Right ventricle myocardium superior (tissue), 1 donor: ENCODE results near the gene INPP5A. TPM values are rescaled to one million over a fixed set of nuclear protein-coding genes. Genes with fewer than 3 reads are reported as not detected.

ENCODE experiments used
- ATAC-seq: fragments of 200-7000 bp; cut with Tn5 transposase; one replicate; pipeline ENCODE4 v1.9.1; 2020; ENCODE audit warnings: mild to moderate bottlenecking; ENCODE audit not compliant: poor library complexity
- DNase-seq: peaks from one replicate; pipeline ENCODE4 v3.0.0-alpha.2; 2020
- intact Hi-C: fragments of 100-400 bp; cut with DNase I; formaldehyde crosslinking; loops from one replicate; pipeline ENCODE4 v1.11.2; 2022
- total RNA-seq: library from RNA; stranded (reverse); fragmentation: NEBNext Ultra II Directional; extraction: Animal tissue kit (Norgen Biotek cat#: 25700); gene quantifications from one replicate; pipeline ENCODE4 v1.2.1, GENCODE V29; 2021
- donor health status: DM: no; HTN: yes; CAD: no; lungs with severe emphysema.

INPP5A gene
- total RNA-seq, 1 donor from 2014 or later = 99.1 TPM

- DNase-seq (no peak), ATAC-seq (no peak)
- intact Hi-C loops = loop anchor here (10.0 kb wide), 1 partner anchor 473 kb away; no protein-coding TSS in a partner anchor
These were observed 114.0 kb downstream of the INPP5A start for GRCh38 chr10:132651511-132652029.

GRCh38 chr10:132652446-132652845, 114.9 kb downstream of the INPP5A start:
- ATAC-seq (no peak), DNase-seq (no peak)
- intact Hi-C loops = loop anchor here (10.0 kb wide), 1 partner anchor 472 kb away; no protein-coding TSS in a partner anchor

- no peak for DNase-seq
- intact Hi-C loops = loop anchor here (10.0 kb wide), 1 partner anchor 472 kb away; no protein-coding TSS in a partner anchor
- ATAC-seq = no peak
These were observed 115.5 kb downstream of the INPP5A start for GRCh38 chr10:132652936-132653590.

GRCh38 chr10:132653721-132654120, 116.1 kb downstream of the INPP5A start:
- intact Hi-C loops = loop anchor here (10.0 kb wide), 1 partner anchor 471 kb away; no protein-coding TSS in a partner anchor
- ATAC-seq (no peak), DNase-seq (no peak)

GRCh38 chr10:132654121-132654571, 116.6 kb downstream of the INPP5A start:
- intact Hi-C loops = loop anchor here (10.0 kb wide), 1 partner anchor 471 kb away; no protein-coding TSS in a partner anchor
- ATAC-seq (no peak), DNase-seq (peak; percentile 28)

- DNase-seq = peak; percentile 73
- ATAC-seq = peak; percentile 47
- intact Hi-C loops = loop anchor here (5.0 to 10.0 kb wide), 2 partner anchors 182 to 470 kb away; no protein-coding TSS in a partner anchor
These were observed 117.4 kb downstream of the INPP5A start for GRCh38 chr10:132654708-132655661.

- ATAC-seq (no peak), DNase-seq (peak; percentile 18)
- intact Hi-C loops = loop anchor here (5.0 to 10.0 kb wide), 2 partner anchors 182 to 469 kb away; no protein-coding TSS in a partner anchor
These were observed 118.1 kb downstream of the INPP5A start for GRCh38 chr10:132655735-132656134.

GRCh38 chr10:132656283-132657126, 118.9 kb downstream of the INPP5A start:
- intact Hi-C loops = loop anchor here (5.0 to 10.0 kb wide), 2 partner anchors 181 to 468 kb away; no protein-coding TSS in a partner anchor
- DNase-seq (peak; percentile 22), ATAC-seq (no peak)

GRCh38 chr10:132657127-132657706, 119.6 kb downstream of the INPP5A start:
- DNase-seq = no peak
- no peak for ATAC-seq
- intact Hi-C loops = loop anchor here (5.0 to 10.0 kb wide), 2 partner anchors 180 to 468 kb away; no protein-coding TSS in a partner anchor

GRCh38 chr10:132657748-132658147, 120.2 kb downstream of the INPP5A start:
- ATAC-seq (no peak), DNase-seq (no peak)
- intact Hi-C loops = loop anchor here (5.0 to 10.0 kb wide), 2 partner anchors 180 to 467 kb away; no protein-coding TSS in a partner anchor

- DNase-seq (peak; percentile 37), ATAC-seq (no peak)
- intact Hi-C loops = loop anchor here (5.0 to 10.0 kb wide), 2 partner anchors 179 to 466 kb away; no protein-coding TSS in a partner anchor
These were observed 121.1 kb downstream of the INPP5A start for GRCh38 chr10:132658546-132659205.

- intact Hi-C loops = loop anchor here (5.0 to 10.0 kb wide), 3 partner anchors 75 to 465 kb away; no protein-coding TSS in a partner anchor
- peak; percentile 86 for DNase-seq
- ATAC-seq = peak; percentile 94
These were observed 121.9 kb downstream of the INPP5A start for GRCh38 chr10:132659206-132660091.

- intact Hi-C loops = loop anchor here (10.0 kb wide), 1 partner anchor 74 kb away; no protein-coding TSS in a partner anchor
- peak; percentile 20 for DNase-seq
These were observed 122.8 kb downstream of the INPP5A start for GRCh38 chr10:132660385-132660784.

GRCh38 chr10:132662186-132662920, 124.8 kb downstream of the INPP5A start:
- DNase-seq (peak; percentile 23), ATAC-seq (no peak)
- intact Hi-C loops = loop anchor here (10.0 kb wide), 1 partner anchor 72 kb away; no protein-coding TSS in a partner anchor

More at GRCh38 chr10:132660385-132660784, 122.8 kb downstream of the INPP5A start:
- ATAC-seq = no peak
